Activated naive CD8-positive, alpha-beta T cell (primary cell): Measurements from ENCODE around the gene KANSL3.

Experiments
- H3K27ac Mint-ChIP-seq: one replicate; pipeline ENCODE4 v1.8.0; 2021; ENCODE audit warnings: mixed read lengths
- H3K27me3 Mint-ChIP-seq: one replicate; pipeline ENCODE4 v1.8.0; 2021; ENCODE audit warnings: mixed read lengths
- H3K36me3 Mint-ChIP-seq: one replicate; pipeline ENCODE4 v1.8.0; 2021; ENCODE audit warnings: mixed read lengths
- H3K4me1 Mint-ChIP-seq: one replicate; pipeline ENCODE4 v1.8.0; 2021; ENCODE audit warnings: low read depth, mixed read lengths
- H3K4me3 Mint-ChIP-seq: one replicate; pipeline ENCODE4 v1.8.0; 2021; ENCODE audit warnings: mild to moderate bottlenecking, mixed read lengths
- H3K9me3 Mint-ChIP-seq: one replicate; pipeline ENCODE4 v1.8.0; 2021; ENCODE audit warnings: low read depth, mixed read lengths

The KANSL3 gene

GRCh38 chr2:96551605-96552314 is 86.4 kb downstream of the KANSL3 start:
- H3K4me3 Mint-ChIP-seq, result no peak overlapping the region
- H3K4me1 Mint-ChIP-seq, result peaks cover 21% of the 10 kb centered on the region
- H3K9me3 Mint-ChIP-seq, result no peaks in the 10 kb centered on the region
- no peak overlapping the region for H3K27ac Mint-ChIP-seq
- no peaks in the 10 kb centered on the region for H3K27me3 Mint-ChIP-seq
- H3K36me3 Mint-ChIP-seq, result no peaks in the 10 kb centered on the region

- H3K9me3 Mint-ChIP-seq, result no peaks in the 10 kb centered on the region
- peaks cover 25% of the 10 kb centered on the region for H3K4me1 Mint-ChIP-seq
- H3K4me3 Mint-ChIP-seq, result no peak overlapping the region
- no peaks in the 10 kb centered on the region for H3K27me3 Mint-ChIP-seq
- H3K27ac Mint-ChIP-seq, result no peak overlapping the region
- H3K36me3 Mint-ChIP-seq, result no peaks in the 10 kb centered on the region
Observed at GRCh38 chr2:96550787-96551604, 87.1 kb downstream of the KANSL3 start.

- Mint-ChIP-seq H3K4me1 (peaks cover 32% of the 10 kb centered on the region), H3K4me3 (no peak overlapping the region), H3K27ac (no peak overlapping the region), H3K9me3 (no peaks in the 10 kb centered on the region), H3K36me3 (peaks cover 2% of the 10 kb centered on the region), H3K27me3 (no peaks in the 10 kb centered on the region)
Observed at GRCh38 chr2:96549967-96550786, 87.9 kb downstream of the KANSL3 start.

- no peaks in the 10 kb centered on the region for H3K9me3 Mint-ChIP-seq
- peaks cover 38% of the 10 kb centered on the region for H3K4me1 Mint-ChIP-seq
- H3K27me3 Mint-ChIP-seq, result no peaks in the 10 kb centered on the region
- H3K4me3 Mint-ChIP-seq, result no peak overlapping the region
- H3K36me3 Mint-ChIP-seq, result peaks cover 5% of the 10 kb centered on the region
- no peak overlapping the region for H3K27ac Mint-ChIP-seq
Observed at GRCh38 chr2:96549466-96549785, 88.7 kb downstream of the KANSL3 start.

GRCh38 chr2:96548558-96549465 is 89.3 kb downstream of the KANSL3 start:
- peaks cover 7% of the 10 kb centered on the region for H3K36me3 Mint-ChIP-seq
- peaks cover 41% of the 10 kb centered on the region for H3K4me1 Mint-ChIP-seq
- H3K9me3 Mint-ChIP-seq, result no peaks in the 10 kb centered on the region
- H3K27ac Mint-ChIP-seq, result no peak overlapping the region
- no peaks in the 10 kb centered on the region for H3K27me3 Mint-ChIP-seq
- H3K4me3 Mint-ChIP-seq, result no peak overlapping the region

GRCh38 chr2:96547731-96548171 is 90.4 kb downstream of the KANSL3 start:
- H3K27ac Mint-ChIP-seq, result peak overlapping the region; percentile 71
- peaks cover 43% of the 10 kb centered on the region for H3K4me1 Mint-ChIP-seq
- no peak overlapping the region for H3K4me3 Mint-ChIP-seq
- peaks cover 7% of the 10 kb centered on the region for H3K36me3 Mint-ChIP-seq
- H3K9me3 Mint-ChIP-seq, result no peaks in the 10 kb centered on the region
- no peaks in the 10 kb centered on the region for H3K27me3 Mint-ChIP-seq

GRCh38 chr2:96547203-96547641 is 90.9 kb downstream of the KANSL3 start:
- H3K9me3 Mint-ChIP-seq, result no peaks in the 10 kb centered on the region
- no peaks in the 10 kb centered on the region for H3K27me3 Mint-ChIP-seq
- peak overlapping the region; percentile 84 for H3K27ac Mint-ChIP-seq
- H3K4me1 Mint-ChIP-seq, result peaks cover 46% of the 10 kb centered on the region
- no peak overlapping the region for H3K4me3 Mint-ChIP-seq
- peaks cover 7% of the 10 kb centered on the region for H3K36me3 Mint-ChIP-seq

- Mint-ChIP-seq H3K27ac (peak overlapping the region; percentile 84), H3K9me3 (no peaks in the 10 kb centered on the region), H3K4me3 (no peak overlapping the region), H3K4me1 (peaks cover 48% of the 10 kb centered on the region), H3K27me3 (no peaks in the 10 kb centered on the region), H3K36me3 (peaks cover 7% of the 10 kb centered on the region)
Observed at GRCh38 chr2:96546797-96547196, 91.3 kb downstream of the KANSL3 start.

- Mint-ChIP-seq H3K36me3 (peaks cover 7% of the 10 kb centered on the region), H3K4me3 (peak overlapping the region; percentile 41), H3K27ac (peak overlapping the region; percentile 84), H3K4me1 (peaks cover 52% of the 10 kb centered on the region), H3K9me3 (no peaks in the 10 kb centered on the region), H3K27me3 (no peaks in the 10 kb centered on the region)
Observed at GRCh38 chr2:96546321-96546720, 91.8 kb downstream of the KANSL3 start.
